GM19328 (cell line): ENCODE data around the gene KCNQ2.

ENCODE experiments used
- ATAC-seq: cut with Tn5 transposase; IDR thresholded peaks from one replicate; pipeline ENCODE4 v1.9.1; 2021; ENCODE audit warnings: mild to moderate bottlenecking, moderate library complexity; ENCODE audit not compliant: unreplicated experiment

The KCNQ2 gene

DNA sequence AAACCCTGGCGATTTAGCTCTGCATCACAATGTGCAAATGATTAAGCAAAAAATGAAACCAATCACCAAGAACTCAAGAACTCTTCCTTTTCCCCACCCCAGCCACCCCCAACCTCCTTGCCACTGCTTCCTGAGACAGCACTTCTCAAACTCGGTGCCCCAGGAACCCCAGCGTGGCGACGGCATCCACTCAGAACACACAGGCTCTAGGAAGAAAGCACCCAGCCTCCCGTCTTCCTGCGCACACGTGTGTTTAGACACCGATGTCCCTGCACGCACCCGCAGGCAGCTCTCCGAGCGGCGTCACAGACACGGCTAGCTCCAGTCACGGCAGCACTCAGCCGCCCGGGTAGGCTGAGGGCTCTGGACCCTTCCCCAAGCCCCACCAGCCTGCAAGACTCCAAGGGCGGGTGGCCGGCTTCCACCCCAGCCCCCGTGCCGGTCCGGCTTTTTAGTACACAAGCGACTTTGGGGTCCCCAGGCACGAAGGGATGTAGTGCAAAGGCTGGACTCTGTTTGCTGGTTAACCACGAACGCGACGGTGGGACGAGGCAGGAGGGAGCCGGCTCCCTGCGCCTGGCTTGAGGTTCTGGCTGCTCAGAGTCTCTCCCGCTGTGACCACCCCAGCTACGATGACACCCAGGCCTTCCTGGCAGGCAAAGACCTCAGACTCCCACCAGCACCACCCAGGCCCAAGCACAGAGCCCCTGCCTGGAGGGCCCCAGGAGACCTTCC lies 51.9 kb downstream of the KCNQ2 start:
- no peak for ATAC-seq

DNA sequence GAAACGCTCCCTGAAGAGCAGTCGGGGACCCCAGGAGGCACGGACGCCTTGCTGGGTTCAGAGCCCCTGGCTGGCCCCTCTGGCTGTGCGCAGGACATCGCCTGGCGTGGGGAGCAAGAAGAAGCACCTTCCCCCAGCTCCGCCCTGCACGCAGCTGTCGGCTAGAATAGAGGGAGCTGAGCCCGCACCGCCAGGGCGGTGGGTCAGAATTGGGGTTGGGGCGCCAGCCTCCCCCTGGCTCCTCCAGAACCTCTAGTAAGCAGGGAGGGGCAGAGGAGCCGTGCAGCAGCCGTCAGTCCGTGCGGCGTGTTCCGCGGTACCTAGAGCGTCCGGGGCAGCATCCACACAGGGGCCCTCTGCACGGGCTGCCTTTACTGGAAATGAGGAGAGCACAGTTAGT lies 53.2 kb downstream of the KCNQ2 start:
- ATAC-seq = no peak

DNA sequence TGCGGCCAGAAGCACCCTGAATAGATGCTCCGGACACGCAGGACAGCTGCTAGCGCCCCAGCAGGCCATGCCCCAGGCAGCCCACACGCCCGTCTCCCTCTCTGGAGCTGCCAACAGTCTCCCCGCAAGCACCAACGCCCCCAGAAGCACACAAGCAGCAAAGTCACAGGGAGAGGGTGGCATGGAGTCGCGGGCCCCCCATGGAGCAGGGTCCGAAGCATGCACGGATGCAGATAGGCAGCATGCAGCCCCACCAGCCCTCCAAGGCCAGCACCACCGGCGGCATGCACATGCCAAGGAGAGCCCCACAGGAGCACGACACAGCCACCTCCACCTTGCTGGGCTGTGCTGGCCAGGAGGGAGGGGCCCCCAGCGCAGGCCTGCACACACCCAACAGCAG lies 53.8 kb downstream of the KCNQ2 start:
- no peak for ATAC-seq

DNA sequence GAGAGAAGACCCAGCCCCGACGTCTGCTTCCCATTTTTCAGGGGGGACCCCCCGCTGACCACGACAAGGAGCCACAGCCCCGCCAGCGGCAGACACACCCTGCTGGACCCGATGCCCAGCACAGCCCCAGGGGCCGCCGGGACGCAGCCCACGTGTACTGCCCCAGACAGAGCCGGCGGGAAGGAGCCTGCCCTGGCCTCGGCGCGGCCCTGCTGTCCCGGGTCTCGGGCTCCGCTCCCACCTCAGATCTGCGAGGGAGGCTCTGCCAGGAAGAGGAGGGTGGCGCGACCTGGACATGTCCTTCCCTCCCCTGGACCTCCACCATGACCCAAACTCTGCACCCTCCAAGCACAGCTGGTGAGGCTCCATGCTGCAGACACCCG lies 54.7 kb downstream of the KCNQ2 start:
- no peak for ATAC-seq

DNA sequence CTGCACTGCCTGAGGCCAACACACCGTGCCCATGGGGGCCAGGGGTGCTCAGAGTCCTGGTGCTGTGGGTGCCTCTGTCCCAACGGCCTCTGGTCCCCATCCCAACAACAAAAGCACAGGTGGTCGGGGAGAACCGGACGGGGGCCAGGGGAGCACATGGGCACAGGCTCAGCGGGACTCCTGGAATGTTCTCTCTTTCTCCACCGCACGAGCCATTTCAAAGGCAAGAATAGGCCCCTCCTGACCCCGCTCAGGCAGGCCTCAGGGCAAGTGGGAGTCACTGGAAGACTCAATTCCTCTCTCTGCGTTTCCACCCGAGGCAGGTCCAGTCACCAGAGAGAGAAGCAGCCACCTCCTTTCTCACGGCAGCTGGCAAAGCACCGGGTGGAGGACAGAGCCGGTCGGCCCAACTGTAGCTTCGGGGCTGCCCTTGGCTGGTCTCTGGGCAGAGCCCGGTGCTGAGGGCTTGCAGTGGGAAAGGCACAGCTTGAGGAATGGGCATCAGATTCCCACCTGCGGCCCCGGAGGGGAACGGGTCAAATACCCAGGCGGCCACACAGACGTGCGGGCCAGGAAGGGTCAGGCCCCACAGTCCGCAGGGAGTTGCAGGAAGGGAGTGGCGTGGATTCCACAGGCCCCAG lies 55.2 kb downstream of the KCNQ2 start:
- ATAC-seq = no peak

DNA sequence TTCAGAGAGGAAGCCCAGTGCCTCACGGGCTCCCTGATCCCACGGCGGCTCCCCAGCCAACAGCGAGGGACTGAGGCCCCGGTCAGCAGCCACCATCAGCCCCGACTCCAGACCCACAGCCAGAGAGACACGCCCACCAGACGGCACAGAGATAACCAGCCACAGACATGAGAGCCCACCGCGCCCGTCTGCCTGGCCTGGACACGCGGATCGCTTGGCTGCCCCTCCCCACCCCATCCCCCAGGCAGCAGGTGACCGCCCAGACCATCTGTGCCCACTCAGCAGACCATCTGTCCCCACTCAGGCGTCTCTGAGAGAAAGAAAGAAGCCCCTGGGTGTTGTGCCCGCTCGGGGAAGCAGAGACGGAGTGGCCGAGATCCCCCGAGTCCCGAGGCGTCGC lies 55.8 kb downstream of the KCNQ2 start:
- no peak for ATAC-seq

DNA sequence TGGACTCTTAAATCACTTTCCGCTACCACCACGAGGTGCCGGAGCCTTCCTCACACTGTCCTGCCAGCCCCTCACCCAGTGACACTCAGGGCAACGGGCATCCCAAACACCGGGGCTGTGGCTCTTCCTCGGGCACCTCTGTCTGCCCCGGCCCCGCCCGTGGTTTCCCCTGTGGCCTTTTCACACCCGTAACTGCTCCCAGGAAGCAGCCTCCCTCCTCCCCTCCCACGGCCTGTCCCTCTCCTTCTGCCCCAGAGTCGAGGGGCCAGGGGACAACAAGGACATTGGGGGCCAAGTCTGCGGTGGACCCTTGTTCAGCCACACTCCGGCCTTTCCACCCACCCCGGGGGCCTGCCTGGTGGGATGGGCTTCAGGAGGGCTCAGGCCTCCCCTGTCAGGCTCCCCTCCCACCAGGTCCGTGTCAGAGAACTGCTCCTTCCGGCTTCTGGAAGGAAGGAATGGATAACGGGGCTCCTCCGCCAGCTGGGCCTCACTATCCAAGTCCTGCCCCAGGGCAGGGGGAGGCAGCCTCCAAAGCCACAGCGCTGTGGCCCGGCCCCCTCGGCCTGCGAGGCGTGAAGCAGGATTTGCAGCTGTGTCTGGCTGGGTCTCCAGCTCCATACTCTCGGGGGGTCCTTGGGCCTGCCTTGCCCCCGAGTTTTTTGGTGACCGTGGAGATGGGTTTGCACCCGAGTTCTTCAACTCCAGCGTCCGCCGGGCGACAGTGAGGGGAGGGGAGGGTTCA lies 56.6 kb downstream of the KCNQ2 start:
- ATAC-seq = no peak

DNA sequence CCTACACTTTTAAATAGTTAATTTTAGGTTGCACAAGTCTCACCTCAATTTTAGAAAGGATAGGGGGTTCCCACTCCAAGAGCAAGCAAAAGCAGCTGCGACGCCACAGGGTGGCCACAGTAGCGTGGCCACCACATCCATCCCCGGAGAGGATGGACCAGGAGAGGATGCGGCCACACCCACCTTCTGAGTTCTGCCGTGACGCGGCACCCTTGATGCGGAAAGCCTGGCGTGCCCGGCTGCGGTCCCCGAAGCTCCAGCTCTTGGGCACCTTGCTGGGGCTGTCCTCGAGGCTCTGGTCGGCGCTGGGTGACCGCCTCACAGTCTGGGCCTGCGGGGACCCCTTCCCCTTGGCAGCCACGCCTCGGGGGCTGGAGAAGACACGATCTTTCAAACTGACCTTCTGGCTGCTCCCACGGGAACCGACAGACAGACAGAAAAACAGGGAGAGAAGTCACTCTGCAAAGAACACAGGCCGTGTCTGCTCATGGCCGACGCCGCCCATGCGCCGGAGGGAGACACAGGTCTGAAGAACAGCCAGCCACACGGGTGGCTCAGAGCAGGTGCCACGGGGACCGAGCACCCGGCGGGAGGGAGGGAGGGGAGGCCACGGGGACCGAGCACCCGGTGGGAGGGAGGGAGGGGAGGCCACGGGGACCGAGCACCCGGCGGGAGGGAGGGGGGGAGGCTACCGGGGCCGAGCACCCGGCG lies 57.6 kb downstream of the KCNQ2 start:
- no peak for ATAC-seq

DNA sequence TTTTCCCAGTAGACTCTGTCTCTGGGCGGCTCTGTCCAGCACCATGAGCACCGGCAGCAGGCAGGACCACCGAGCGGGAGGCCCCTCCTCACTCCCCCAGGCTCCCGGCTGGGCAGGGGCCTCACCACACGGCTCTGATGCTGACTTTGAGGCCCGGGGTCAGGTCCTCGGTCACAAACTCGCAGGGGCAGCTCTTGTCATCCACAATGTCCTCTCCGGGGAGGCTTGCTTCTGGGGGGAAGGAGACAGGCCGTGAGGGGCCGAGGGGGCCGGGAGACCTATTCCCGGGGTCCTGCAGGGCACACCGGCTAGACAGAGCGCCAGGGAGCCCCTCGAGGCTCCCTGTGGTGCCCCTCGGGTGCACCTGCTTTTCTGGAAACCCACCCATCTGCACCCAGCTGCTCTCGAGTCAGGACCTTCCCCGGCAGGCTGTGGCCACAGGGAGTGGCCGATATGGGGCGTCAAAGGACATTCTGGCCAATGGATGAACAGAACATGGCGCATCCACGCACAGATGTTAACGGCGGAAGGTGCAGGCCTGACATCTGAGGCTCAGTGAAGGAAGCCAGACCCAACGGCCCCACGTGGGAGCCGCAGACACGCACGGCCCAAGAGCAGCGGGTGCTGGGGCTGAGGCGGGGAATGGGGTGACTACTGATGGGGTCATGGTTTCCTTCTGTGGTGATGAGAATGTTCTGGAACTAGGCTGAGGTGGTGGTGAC lies 58.3 kb downstream of the KCNQ2 start:
- ATAC-seq = no peak

DNA sequence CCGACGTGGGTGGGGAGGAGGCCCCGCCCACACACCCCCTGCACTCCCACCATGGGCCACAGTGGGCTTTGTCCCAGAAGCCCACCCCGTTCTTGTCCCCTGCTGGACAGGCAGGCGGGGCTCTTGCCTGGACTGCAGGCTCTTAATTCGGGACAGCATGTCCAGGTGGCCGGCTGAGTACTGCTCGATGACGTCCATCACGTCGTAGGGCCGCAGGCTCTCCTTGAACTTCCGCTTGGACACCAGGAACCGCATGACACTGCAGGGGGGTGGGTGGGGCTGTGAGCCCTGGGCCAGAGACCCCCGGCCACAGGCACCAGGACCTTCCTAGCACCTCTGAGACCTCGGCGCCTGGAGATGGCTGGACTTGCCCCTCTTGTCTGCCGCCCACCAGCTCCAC lies 59.1 kb downstream of the KCNQ2 start:
- no peak for ATAC-seq

DNA sequence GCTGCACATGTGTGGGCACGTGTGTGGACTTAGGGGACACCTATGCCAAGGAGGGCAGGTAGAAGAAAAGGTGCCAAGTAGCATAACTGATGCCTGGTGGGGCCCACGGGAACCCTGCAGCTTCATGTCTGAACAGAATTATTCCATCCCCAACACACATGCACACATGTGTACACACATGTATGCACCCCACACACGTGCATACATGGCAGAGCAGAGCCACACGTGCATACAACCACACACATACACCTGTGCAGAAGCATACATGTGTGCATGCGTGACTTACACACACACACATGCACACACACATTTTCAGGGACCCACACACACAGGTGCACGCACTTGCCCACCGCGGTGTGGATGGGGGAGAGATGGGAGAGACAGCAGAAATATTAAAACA lies 59.6 kb downstream of the KCNQ2 start:
- no peak for ATAC-seq

DNA sequence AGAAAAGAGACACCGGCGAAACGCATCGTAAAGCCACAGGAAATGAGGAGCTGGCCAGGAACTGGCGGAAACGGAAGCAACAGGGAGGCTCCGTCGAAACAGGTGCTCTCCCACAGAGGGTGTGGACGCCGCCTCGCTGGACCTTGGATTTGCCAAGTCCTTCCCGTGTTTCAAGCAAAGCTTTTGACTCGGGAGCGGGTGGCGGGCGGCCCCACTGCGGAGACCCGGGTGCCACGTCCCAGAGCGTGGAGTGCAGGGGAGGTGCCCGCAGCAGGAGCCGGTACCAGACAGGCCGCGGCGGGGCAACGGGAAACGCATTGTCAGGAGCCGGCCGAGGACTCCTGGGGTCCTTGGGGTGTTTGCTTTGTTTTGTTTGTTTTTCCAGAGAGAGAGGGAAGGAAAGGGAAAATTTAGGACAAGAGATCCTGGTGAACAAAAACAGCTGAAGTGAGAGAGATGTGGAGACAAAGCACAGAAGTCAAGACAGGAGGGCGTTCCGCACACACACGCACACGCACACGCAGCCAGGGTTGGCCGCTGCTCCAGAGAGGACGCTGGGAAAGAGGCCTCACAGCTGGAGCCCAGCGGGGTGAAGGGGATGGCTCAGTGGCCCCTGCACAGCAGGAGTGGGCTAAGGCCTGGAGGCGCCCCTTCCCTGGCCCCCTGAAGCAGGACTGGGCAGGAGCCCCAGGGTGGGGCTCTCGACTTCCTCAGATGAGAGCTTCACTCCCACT lies 60.4 kb downstream of the KCNQ2 start:
- ATAC-seq = no peak

DNA sequence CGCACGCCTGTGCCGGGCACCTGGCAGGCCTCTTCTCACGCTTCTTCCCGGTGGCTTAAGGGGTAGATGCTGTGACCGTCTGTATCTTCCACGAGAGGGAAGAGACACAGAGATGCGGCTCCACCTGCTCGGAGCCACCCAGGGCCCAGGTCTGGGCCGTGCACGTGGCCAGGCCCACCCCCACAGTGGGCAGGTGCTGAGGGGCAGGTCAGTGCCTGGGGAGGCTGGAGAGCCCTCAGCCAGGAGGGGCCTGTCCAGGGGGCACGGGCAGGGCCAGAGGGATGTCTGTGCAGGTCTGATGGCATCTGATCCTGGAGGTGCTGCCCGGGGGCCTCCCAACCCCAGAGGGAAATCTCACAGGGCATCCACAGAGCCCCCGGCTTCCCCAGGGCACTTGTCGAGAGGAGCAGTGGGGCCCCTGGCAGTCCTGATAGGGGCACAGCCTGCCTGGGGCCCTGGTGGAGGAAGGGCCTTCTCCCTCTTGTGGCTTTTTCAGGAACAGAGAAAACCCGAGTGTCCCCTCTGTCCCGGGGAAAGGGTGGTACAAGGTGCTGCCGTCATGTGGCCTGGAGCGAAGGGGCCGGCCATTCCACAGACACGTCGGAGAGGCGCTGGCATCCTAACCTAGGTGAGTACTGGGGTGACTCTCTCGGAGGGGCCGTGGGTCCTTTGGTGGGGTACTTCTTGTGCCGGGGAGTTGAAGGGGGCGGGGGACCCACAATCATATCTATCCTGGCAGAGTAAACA lies 61.1 kb downstream of the KCNQ2 start:
- no peak for ATAC-seq

DNA sequence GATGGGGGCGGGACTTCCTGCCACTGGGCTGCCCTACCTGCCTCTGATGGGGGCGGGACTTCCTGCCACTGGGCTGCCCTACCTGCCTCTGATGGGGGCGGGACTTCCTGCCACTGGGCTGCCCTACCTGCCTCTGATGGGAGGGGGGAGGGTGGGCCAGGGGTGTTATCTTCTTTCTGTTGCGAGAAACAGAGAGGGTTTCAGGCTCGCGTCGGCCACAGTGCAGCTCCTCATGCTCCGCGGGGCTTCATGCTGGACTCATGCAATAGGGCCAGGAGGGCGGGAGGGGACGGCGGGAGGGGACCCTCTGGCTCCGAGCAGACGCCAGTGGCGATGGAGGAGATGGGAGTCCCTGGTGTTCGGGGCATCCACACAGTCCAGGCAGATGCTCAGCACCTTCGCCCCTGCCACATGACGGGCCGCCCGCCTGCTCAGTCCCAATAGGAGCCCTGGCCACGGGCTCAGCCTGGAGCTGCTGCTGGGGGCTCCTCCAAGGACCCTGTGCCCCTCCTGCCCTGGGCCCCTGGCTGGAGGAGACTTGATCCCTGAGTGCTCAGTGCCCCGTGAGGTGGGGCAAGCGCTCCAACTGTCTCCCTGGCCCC lies 62.5 kb downstream of the KCNQ2 start:
- no peak for ATAC-seq

DNA sequence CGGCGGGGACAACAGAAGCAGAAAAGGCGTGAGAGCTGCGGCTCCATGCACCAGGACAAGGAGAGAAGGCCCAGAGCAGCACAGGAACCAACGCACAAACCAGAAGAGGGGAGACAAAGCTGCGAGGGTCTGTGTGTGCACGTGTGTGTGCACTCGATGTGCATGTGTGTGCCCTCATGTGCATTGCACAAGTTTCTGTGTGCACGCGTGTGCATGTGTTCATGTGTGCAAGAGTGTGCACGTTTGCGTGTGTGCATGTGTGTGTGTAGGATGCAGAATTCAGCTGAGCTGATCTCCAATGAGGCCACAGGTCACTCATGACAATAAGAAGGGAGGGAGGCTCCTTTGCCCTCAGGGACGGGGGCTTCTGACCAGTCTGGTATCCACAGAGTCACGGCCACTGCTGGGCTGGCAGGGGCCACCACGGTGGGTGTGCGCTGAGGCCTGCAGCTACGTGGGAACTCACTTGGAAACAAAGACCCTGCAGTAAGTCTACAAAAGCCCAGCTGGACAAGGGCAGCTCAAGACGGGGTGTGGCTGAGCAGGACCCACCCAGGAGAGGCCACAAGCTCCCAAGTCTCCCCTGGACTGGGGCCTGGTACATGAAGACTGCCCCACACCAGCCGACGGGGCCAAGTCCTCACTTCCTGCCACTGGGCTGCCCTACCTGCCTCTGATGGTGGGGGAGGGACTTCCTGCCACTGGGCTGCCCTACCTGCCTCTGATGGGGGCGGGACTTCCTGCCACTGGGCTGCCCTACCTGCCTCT lies 63.2 kb downstream of the KCNQ2 start:
- ATAC-seq = no peak

DNA sequence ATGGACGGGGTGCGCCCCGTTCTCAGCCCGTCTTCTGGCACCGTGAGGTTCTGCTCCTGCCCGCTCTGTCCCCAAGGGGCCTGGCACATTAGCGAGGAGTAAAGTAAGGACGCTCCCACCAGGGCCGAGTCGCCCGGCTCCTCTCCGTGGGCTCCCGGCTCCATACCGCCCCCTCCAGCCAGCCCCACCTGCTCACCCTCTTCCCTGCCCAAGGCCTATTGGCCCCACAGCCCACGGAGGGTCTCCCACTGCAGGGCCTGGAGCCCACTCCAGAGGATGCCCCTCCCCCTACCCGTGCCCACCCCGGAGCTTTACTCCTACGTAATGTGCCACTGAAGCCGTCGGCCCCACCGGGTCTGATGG lies 63.8 kb downstream of the KCNQ2 start:
- no peak for ATAC-seq

DNA sequence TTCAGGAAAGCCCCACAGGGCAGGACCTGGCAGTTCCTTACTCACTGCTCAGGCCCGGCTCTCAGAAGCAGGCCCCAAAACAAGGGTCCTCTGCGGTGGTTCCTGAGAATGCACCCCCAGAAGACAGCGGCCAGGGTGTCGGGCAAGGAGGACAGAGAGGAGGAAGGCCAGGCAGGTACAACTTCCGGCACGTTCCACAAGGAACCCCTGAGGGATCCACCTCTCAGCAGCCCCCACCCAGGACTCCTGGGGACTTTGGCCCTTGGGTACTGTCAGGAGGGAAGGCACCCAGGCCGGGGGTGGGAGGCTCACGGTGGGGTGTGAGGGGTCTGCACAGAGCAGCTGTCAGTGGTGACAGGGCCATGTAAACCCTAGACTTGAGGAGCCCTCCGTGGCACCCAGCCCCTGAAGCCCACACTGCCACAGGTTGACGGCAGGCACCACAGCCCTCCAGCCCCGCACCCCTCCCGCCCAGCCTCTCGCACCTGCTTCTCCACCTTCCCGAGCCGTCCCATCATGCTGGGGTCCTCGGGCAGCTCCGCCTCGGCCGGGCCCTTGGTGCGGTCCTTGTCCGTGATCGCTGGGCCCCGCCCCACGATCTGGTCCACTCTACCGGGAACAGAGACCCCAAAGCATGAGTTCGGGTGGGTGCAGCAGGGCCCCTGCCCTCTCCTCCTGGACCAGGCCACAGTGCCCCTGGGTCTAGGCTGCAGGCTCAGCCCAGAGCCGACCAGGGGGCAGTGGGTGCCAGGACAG lies 64.3 kb downstream of the KCNQ2 start:
- no peak for ATAC-seq
